DMS 273 treated with DMSO at 0.1 percent for 48 hours (cell line): Measurements from ENCODE around the gene ANKRD52.
"Not testable (repeated sequence)": the region's sequence is repeated elsewhere in the genome, so short reads cannot be mapped to it uniquely, and the experiment has no call there.

Experiments used
- DNase-seq: peaks from one replicate; lab custom pipeline; 2025; lab: John Stamatoyannopoulos, UW

ANKRD52 gene

DNA sequence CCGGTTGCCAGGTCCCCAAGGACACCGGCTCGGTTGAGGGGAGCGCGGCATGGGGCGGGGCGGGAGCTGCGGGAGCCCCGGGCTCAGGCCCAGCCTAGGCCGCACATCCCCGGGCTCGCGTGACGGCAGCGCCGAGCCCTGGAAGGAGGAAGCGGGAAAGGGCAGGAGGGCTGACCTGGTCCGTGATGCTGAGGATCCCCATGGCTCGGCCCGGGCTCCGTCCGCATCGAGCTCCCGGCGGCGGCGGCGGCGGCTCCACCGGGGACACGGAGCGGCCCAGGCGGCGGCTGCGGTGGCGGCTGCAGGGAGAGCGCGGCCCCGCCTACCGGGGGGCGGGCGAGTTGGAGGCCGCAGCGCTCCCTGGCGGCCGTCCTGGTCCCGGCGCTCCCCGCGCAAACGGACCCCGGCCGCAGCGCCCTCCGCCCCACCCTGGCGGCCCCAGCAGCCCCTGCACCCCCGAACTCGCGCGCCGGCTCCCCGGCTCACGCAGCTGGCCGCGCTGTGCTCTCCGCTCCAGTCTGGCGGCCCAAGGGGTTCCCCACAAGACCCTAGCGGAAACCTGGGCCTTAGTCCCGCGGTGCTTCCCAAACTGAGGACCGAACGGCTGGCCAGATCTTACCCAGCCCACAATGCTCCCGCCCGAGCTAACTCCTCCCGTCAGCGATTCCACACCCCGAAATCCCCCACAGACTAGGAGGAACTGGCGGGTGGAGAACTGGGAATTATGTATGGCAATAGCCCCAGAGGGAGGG is at the start of gene ANKRD52:
Gene ANKRD52, minus strand, starts transcription at position 317 of the 752 bp plus-strand sequence. Its CDS starts 115 bp downstream, at position 202.
- DNase-seq: no peak

DNA sequence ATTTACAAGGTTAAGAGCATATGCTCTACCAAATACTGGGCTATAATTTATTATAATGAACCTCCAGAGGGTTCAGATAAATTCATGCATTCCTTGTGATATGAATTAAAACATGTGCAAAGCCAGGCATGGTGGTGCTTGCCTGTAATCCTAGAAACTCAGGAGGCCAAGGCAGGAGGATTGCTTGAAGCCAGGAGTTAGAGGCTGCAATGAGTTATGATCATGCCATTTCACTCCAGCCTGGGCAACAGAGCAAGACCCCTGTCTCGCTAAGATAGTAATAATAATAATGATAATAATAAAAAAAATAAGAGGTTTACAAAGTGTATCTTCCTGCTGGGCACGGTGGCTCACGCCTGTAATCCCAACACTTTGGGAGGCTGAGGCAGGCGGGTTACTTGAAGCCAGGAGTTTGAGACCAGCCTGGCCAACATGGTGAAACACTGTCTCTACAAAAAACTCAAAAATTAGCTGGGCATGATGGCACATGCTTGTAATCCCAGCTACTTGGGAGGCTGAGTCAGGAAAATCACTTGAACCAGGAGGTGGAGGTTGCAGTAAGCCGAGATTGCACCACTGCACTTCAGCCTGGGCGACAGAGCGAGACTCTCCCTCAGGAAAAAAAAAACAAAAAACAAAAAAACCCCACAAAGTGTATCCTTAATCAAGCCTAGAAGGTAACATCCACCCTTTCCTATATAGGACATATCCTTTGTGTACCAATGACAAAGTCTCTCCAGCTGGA is 49.2 kb upstream of the ANKRD52 start:
- no peak for DNase-seq

DNA sequence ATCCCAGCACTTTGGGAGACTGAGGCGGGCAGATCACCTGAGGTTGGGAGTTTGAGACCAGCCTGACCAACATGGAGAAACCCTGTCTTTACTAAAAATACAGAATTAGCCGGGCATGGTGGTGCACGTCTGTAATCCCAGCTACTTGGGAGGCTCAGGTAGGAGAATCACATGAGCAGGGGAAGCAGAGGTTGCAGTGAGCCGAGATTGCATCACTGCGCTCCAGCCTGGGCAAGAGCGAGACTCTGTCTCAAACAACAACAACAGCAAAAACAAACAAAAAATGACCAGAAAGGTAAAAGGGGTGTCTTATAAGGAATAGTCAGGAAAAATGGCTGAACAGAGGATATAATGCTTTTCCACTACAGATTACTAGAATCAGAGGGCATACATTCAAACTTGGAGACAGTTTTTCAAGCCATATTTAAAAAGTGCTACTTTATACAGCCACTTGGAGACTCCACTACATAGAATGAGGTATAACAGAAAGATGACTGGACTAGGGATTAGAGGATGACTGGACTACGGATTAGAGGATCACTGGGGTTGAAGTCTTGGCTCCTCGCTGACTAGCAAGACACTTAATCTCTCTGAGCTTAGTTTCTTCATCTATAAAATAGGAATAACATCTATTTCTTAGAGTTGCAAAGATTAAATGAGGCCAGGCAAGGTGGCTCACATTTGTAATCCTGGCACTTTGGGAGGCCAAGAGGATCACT is 46.8 kb upstream of the ANKRD52 start:
- DNase-seq: no peak

- DNase-seq: no peak
Observed at GRCh38 chr12:56304276-56304675, 46.1 kb upstream of the ANKRD52 start.

DNA sequence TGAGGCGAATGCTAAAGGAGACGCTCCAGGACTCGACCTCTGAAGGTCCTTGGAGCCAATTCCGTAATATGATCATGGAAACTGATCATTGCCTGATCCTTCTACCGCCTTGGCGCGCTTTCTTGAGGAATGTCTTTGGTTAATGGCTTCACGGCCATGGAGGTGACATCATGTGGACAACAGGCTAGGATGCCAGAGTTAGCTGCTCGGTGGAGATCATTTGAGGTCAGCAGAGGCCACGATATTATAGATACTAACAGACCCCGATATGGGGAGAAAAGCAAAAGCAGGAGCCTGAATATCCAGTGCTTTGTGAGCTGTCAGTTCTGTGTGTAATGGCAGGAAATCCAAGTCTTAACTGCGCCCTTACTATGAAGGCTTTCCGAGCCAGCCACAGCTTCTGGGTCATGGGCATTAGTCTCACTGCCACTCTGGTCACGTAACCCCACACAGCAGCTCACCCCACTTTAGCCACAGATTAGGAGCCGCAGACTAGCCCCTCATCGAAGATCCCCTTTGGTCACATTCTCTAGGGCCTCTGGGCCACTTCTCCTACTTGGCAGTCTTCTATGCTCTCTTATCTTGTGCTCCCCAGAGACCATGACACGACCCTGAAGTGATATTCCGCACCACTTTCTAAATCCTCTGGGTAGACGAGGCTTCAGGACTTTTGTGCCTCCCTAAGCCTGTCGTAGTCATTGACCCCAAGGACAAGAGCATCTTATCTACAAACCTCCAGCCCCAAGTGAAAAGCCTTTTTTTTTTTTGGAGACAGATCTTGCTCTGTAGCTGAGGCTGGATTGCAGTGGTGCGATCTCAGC is 42.7 kb upstream of the ANKRD52 start:
- no peak for DNase-seq

DNA sequence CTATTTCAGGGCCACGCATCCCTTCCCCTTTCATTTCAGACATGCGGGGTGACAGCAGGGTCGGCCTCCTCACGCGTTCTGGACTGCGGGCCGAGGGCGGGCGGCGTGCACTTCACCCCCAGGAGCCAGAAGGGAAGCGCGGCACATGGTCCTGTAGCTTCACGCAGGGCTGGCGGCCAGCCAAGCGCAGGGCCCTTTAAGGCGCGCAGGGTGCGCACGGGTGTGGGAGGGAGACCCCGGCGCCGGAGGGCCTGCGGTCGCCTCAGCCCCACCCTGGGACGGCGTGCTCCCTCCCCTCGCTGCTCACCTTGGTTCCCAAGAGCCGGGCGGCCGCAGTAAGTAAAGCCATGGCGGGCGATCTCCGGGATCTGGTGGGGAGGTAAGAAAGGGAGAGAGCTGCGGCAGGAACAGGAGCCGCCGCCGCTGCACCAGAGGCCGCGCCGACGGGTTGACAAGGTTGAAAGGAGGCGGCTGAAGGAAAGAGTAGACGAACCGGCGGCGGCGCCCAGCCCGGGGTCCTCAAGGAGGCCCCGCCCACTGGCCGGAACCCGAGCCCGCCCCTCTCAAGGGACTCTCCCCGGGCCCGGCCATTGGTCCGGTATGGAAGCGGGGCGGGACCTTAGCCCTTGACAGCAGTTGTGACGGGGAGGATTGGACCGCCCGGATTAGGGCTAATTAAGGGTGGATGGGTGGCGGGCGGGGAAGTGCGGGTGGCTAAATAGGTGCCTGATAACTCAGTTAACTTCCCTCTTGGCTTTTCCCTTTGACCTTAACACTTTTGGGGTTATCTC is 41.9 kb upstream of the ANKRD52 start, which contains the start of gene CS:
Gene CS, minus strand, starts transcription at position 478 of the 791 bp plus-strand sequence. Its CDS starts 129 bp downstream, at position 349.
- peak; percentile 82 for DNase-seq

DNA sequence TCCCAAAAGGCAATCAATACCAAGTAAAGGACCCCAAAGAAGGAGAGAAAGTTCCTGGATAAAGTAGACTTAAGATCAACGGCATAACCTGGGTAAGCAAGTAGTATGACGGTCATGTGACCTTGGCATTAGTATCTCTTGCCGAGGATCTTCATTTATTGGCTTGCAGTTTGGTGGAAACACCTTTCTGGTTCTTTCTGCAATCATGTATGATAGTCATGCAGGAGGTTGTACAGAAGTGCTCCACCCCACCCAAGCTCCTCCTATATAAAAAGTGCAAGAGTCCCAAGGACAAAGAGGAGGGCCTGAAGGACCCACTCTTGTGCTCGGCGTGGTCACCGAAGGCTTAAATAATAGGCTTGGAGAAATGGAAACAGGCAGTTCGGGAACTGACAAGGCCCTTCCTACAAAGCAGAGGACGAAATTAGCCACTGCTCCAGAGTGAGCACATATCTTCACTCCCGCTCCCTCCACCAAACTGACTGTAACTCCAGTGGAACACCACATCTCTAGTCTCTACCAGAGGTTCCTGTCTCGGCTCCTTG is 41.2 kb upstream of the ANKRD52 start:
- DNase-seq: no peak

- DNase-seq: no peak
Observed at GRCh38 chr12:56298828-56299227, 40.6 kb upstream of the ANKRD52 start.

- no peak for DNase-seq
Observed at GRCh38 chr12:56297400-56297799, 39.2 kb upstream of the ANKRD52 start.

DNA sequence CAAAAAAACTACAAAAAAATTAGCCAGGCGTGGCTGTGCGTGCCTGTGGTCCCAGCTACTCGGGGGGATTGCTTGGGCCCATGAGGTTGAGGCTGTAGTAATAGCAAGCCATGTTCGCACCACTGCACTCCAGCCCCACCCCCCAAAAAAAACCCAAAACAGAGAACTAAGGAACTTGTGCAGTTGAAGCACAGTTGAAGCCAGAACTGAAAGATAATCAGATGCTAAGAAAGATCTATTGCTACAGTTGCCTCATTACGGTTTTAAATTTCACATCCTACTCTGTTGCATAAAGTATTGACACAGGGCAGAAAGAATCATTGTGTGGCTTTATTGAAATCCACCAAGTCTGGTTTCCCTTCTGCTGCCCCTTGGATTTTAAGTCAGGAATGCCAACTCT is 38.1 kb upstream of the ANKRD52 start:
- no peak for DNase-seq

- DNase-seq: no peak
Observed at GRCh38 chr12:56293795-56294194, 35.6 kb upstream of the ANKRD52 start.

DNA sequence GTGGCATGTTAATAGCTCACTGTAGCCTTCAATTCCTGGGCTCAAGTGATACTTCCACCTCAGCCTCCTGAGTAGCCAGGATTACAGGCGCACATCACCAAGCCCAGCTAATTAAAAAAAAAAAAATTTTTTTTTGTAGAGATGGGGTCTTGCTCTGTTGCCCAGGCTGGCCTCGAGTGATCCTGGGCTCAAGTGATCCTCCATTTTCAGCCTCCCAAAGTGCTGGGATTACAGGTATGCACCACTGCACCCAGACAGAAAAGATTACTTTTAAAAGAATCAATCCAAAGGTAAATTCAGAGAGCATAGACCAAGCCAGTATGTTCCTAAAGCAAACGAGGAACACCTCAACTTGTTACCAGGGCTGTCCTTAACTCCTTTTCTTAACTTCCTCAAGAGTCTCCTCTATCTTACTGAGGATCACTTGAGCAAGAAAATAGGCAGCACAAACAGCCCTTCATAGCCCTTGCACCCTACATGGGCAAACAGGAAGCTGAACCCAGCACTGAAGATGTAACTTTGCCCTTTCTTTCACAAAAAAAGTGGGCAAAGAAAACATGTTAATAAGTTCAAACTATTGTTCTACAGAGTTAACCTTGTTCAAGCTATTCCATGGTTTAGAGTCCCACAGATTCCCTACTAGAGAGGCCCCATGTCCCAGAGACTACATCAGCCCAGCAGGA is 30.7 kb upstream of the ANKRD52 start:
- no peak for DNase-seq

DNA sequence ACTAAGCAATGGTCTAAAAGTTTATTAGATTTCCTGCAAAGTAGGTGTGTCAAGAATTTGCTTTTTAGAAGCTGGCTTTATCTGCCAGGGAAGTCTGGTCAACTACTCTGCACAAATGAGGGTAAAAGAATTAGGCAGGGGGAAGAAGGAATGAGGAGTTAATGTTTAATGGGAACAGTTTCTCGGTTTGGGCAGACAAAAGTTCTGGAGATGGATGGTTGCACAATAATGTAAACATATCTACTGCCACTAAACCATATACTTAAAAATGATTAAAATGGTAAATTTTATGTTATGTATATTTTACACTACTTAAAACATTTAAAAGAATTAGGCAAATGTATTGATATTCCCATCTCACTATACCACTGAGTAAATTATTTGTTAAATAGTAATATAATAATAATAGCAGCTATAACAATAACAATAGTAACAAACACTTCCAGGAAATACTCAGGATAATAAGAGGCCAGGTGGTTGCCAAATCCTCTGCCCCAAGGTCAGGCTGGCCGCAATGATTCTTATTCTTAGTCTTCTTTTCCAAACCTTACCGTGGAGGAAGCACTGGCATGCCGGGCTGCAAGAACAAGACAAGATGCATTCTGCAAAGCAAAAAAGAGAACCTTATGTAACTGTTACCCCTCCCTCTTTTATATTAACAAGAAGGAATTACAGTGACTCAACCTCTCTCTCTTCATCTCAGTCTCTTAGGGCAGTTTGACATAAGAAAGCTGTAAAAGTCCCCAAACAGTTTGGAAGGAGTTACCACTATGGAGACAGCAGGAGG is 28.1 kb upstream of the ANKRD52 start:
- no peak for DNase-seq

DNA sequence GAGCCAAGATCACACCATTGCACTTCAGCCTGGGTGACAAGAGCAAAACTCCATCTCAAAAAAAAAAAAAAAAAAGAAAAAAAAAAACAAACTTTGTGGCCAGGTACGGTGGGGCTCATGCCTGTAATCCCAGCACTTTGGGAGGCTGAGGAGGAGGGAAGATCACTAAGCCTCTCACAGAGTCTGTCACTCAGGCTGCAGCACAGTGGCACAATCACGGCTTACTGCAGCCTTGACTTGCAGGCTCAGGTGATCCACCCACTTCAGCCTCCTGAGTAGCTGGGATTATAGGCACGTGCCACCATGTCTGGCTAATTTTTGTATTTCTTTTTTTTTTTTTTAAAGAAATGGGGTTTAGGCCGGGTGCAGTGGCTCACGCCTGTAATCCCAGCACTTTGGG is 26.1 kb upstream of the ANKRD52 start:
- DNase-seq: not testable (repeated sequence)

DNA sequence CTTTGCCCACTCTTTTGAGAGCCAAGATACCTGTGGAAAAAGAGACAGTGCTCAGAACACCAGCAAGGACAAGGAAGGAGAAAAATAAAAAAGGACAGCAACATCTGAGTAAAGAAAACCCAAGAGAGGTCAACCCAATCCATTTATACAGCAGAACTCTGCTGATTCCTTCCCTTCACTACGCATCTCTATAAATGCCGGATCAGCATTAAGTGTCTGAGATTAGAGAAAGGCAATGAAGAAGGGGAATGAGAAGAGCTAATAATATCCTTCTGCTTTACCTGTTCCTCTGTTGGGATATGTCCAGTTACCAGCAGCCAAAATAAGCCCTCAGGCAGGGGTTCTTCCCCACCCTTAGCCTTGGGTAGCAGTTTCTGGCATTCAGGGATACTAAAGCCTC is 24.4 kb upstream of the ANKRD52 start:
- no peak for DNase-seq

DNA sequence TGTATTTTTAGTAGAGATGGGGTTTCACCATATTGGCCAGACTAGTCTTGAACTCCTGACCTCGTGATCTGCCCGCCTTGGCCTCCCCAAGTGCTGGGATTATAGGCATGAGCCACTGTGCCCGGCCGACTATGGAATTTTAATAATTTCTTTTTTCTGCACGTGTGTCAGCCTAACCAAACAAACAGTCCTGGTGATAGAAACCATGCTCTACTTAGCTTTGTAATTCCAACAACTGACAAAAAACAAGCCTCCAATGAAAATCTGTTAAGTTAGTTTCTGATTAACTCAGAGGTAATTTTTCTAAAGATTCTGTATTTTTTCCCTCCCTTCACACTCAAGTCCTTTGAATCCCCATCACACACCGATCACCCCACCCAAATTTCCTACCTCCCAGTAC is 23.8 kb upstream of the ANKRD52 start:
- DNase-seq: no peak

GRCh38 chr12:56280849-56281248 is 22.7 kb upstream of the ANKRD52 start:
- no peak for DNase-seq

DNA sequence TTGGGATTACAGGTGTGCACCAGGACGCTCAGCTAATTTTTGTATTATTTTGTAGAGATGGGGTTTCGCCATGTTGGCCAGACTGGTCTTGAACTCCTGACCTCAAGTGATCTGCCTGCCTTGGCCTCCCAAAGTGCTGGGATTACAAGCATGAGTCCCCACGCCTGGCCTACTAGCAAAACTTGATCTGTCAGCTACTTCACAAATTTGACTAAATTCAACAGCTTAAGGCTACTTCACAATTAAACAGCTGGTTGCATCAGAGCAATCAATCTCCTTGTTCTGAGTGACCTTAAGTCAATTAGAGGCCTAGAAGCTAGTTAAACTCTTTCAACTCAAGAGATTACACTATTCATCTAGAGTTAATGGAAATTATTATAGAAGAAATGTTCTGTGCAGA is 20.7 kb upstream of the ANKRD52 start:
- DNase-seq: no peak

DNA sequence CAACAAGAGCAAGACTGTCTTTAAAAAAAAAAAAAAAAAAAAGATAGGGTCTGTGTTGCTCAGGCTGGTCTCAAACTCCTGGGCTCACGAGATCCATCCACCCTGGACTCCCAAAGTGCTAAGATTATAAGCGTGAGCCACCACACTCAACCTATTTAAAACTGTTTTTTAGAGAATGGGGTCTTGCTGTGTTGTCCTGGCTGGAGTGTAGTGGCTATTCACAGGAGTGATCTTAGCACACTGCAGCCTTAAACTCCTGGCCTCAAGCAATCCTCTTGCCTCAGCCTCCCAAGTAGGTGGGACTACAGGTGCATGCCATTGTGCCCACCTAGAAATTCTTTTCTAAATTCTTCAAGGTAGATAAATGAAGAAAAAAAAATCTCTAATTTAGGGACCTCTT is 16.1 kb upstream of the ANKRD52 start:
- no peak for DNase-seq
